SJSA1 (cell line): Measurements from ENCODE around the gene GPX6. TPM values are rescaled to one million over a fixed set of nuclear protein-coding genes. Genes with fewer than 3 reads are reported as not detected.
A peak's percentile ranks its signal among the peaks of the same experiment; 100 is the strongest.
"Not testable (repeated sequence)": the region's sequence is repeated elsewhere in the genome, so short reads cannot be mapped to it uniquely, and the experiment has no call there.

Experiments used
- DNase-seq, 2 experiments: peaks; one replicate each; pipeline ENCODE4 v3.0.0-alpha.2; 2015 to 2020; ENCODE audit warnings: low spot score in 2 of 2, low read depth in 1 of 2
- H3K27ac ChIP-seq: fragments of 250-450 bp; sonication (Bioruptor Pico); 2 replicates; pipeline ENCODE4 v1.5.1; 2020; ENCODE audit warnings: mild to moderate bottlenecking, moderate library complexity
- H3K27me3 ChIP-seq: fragments of 250-450 bp; sonication (Bioruptor Pico); replicated peaks from 2 replicates; pipeline ENCODE4 v1.5.1; 2020; ENCODE audit warnings: mild to moderate bottlenecking, moderate library complexity
- H3K36me3 ChIP-seq: fragments of 250-450 bp; sonication (Bioruptor Pico); 2 replicates; pipeline ENCODE4 v1.5.1; 2020; ENCODE audit warnings: mild to moderate bottlenecking
- H3K4me1 ChIP-seq: fragments of 250-450 bp; sonication (Bioruptor Pico); replicated peaks from 2 replicates; pipeline ENCODE4 v1.6.1; 2021; ENCODE audit warnings: mild to moderate bottlenecking
- H3K4me3 ChIP-seq: fragments of 250-450 bp; sonication (Bioruptor Pico); 2 replicates; pipeline ENCODE4 v1.5.1; 2020; ENCODE audit warnings: mild to moderate bottlenecking
- H3K9me3 ChIP-seq: fragments of 250-450 bp; sonication (Bioruptor Pico); replicated peaks from 2 replicates; pipeline ENCODE4 v1.5.1; 2020; ENCODE audit warnings: mild to moderate bottlenecking
- total RNA-seq: library from RNA; depleted of rRNA; stranded (reverse); fragments of >200 nt; shearing (Covaris generic); gene quantifications from 2 replicates; pipeline ENCODE4 v1.2.3, GENCODE V29; 2014

The GPX6 gene
- total RNA-seq, 1 experiment from 2014 or later, result not detected

DNA sequence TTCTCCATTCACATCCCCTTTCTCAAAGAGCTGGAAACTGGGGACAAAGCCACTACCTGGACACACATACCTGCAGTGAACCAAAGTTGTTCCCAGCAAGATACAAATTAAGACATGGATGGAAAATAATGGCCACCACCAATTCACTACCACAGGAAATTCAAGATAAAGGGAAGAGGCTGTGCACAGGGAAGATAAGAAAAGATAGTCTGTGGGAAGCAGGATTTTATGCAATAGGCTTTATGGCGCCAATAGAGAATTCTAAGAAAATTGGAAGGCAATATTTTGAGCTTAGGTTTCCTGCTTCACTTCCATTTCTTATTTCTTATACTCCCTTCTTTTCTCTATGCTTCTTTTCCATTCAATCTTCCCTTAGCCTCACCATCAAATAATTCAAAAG, 9.9 kb downstream of the GPX6 start:
- H3K4me3 ChIP-seq, result no peak overlapping the region
- no peaks in the 10 kb centered on the region; the same call in 1 of the 2 replicates for H3K27me3 ChIP-seq
- no peaks in the 10 kb centered on the region for H3K4me1 ChIP-seq
- H3K36me3 ChIP-seq, result no peaks in the 10 kb centered on the region
- no peak overlapping the region for H3K27ac ChIP-seq
- DNase-seq, result no peak
- 0 out of 2 replicates have a peak, but pooled peaks cover 3% of the 10 kb centered on the region for H3K9me3 ChIP-seq

DNA sequence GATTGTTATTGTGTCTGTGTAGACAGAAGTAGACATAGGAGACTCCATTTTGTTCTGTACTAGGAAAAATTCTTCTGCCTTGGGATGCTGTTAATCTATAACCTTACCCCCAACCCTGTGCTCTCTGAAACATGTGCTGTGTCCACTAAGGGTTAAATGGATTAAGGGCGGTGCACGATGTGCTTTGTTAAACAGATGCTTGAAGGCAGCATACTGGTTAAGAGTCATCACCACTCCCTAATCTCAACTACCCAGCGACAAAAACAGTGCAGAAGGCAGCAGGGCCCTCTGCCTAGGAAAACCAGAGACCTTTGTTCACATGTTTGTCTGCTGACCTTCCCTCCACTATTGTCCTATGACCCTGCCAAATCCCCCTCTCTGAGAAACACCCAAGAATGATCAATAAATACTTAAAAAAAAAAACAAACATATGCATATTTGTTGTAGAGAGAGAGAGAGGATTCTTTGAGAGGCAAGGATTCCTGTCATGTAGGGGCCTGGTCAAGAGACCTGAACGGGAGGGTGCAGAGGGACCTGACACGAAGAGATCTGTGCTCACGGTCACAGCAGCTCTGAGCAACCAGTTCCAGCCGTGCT, 12.8 kb downstream of the GPX6 start:
- H3K27me3 ChIP-seq, H3K36me3 ChIP-seq, H3K4me3 ChIP-seq, H3K9me3 ChIP-seq, DNase-seq, H3K4me1 ChIP-seq, H3K27ac ChIP-seq: not testable (repeated sequence)

DNA sequence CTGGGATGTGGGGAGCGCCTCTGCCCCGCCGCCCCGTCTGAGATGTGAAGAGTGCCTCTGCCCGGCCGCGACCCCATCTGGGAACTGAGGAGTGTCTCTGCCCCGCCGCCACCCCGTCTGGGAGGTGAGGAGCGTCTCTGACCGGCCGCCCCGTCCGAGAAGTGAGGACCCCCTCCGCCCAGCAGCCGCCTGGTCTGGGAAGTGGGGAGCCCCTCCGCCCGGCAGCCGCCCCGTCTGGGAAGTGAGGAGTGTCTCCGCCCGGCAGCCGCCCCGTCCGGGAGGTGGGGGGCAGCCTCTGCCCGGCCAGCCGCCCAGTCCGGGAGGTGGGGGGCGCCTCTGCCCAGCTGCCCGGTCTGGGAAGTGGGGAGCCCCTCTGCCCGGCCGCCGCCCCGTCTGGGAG, 13.5 kb downstream of the GPX6 start:
- not testable (repeated sequence) for H3K36me3 ChIP-seq, H3K4me1 ChIP-seq, DNase-seq, H3K27me3 ChIP-seq, H3K4me3 ChIP-seq, H3K9me3 ChIP-seq, H3K27ac ChIP-seq

DNA sequence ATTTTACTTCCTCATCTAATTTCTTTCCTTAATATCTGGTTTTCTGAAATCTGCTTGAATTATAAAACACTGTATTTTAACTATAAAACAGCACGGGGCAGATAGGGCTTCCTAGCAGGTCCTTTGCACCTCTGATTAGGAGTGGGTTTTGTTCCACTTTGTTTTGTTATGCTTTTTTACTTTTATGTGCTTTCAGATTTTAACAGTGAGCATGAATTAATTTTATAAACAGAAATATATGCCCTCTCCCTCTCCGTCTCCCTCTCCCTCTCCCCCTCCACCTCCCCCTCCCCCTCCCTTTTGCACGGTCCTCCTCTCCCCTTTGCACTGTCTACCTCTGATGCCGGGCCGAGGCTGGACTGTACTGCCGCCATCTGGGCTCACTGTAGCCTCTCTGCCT, 14.3 kb downstream of the GPX6 start:
- no peaks in the 10 kb centered on the region for H3K4me1 ChIP-seq
- DNase-seq, result no peak
- no peaks in the 10 kb centered on the region; the same call in none of the 2 replicates for H3K27me3 ChIP-seq
- no peak overlapping the region for H3K4me3 ChIP-seq
- H3K27ac ChIP-seq, result no peak overlapping the region
- no peaks in the 10 kb centered on the region for H3K36me3 ChIP-seq
- no peaks in the 10 kb centered on the region for H3K9me3 ChIP-seq

DNA sequence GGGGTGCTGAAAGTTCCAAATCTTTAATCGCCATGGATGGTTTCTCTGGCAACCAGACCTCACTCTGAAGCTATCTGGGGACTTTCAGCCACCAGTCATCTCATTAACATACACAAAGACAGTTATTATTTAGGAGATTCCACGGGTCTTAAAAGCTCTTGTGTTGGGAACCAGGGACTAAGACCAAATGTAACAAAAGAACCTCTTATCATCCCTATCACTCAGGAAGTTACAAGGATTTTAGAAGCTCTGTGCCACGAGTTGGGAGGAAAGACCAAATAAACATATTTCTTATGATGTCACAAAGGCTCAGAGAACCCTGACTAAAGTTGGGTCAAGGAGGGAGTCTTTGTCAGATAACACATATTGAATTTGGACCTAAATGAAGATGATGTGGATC, 17.7 kb downstream of the GPX6 start:
- no peaks in the 10 kb centered on the region for H3K9me3 ChIP-seq
- no peaks in the 10 kb centered on the region for H3K4me1 ChIP-seq
- H3K27me3 ChIP-seq, result no peaks in the 10 kb centered on the region; the same call in 1 of the 2 replicates
- H3K36me3 ChIP-seq, result no peaks in the 10 kb centered on the region
- H3K4me3 ChIP-seq, result no peak overlapping the region
- H3K27ac ChIP-seq, result no peak overlapping the region
- DNase-seq, result no peak

DNA sequence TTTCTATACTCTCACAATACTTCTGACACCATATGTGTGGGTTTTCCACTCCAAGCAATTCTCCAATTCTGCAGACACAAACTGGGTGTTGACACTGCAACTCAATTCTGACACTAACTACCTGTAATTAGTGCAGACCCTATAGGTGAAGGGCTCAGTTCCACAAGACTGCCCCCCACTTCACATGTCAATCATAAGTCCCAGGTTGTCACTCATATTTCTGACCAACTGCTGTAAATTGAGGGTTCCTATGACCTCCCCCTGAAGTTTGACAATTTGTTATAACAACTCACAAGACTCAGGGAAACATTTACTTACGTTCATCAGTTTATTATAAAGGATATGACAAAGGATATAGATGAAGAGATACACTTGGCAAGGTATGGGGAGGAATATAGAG, 18.3 kb downstream of the GPX6 start:
- H3K36me3 ChIP-seq, result no peaks in the 10 kb centered on the region
- no peak for DNase-seq
- no peak overlapping the region for H3K4me3 ChIP-seq
- H3K27ac ChIP-seq, result no peak overlapping the region
- H3K4me1 ChIP-seq, result no peaks in the 10 kb centered on the region
- no peaks in the 10 kb centered on the region; the same call in 1 of the 2 replicates for H3K27me3 ChIP-seq
- H3K9me3 ChIP-seq, result no peaks in the 10 kb centered on the region

DNA sequence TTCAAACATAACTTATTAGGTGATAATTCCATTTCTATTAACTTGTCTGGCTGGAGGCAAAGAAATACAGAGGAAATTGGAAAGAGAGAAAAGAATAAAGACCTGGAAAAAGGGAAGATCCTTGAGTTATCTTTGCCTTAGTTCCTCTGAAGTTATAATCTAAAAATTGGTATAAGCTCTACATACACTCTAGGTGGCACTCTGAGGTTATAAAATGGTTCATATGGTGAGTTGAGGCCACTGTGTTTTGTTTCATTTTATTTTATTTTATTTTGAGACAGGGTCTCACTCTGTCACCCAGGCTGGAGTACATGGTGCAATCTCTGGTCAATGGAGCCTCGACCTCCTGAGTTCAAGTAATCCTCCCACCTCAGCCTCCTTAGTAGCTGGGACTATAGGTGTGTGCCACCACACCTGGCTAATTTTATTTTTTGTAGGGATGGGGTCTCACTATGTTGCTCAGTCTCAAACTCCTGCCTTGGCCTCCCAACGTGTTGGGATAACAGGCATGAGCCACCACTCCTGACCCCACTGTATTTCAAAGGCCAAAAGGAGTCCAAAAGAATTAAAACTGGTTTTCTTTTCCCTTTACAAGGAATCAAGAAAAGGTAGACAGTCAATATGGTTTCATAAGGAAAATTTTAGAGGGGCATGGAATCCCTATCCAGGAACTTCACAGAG, 19.4 kb downstream of the GPX6 start:
- Histone ChIP-seq H3K27ac (no peak overlapping the region), H3K36me3 (no peaks in the 10 kb centered on the region), H3K9me3 (no peaks in the 10 kb centered on the region), H3K4me1 (no peaks in the 10 kb centered on the region), H3K27me3 (no peaks in the 10 kb centered on the region; the same call in 1 of the 2 replicates), H3K4me3 (no peak overlapping the region)
- no peak for DNase-seq

DNA sequence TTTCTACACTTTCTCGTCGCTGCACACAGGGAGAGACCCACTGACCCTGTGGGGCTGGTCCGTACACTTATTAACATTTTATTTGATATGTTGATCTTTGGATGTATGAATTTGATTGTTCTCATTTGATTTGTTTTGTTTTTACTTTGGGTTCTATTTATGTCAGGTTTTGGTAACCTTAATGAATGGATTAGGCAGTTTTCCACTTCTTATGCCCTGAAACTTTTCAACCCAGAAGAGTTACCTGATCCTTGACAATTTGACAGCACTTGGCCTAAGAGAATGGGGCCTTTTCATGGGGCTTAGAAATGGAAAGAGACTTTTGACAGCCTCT, 23.6 kb downstream of the GPX6 start:
- DNase-seq, result no peak
- Histone ChIP-seq H3K9me3 (no peaks in the 10 kb centered on the region), H3K36me3 (no peaks in the 10 kb centered on the region), H3K4me1 (no peaks in the 10 kb centered on the region), H3K4me3 (no peak overlapping the region), H3K27ac (no peak overlapping the region), H3K27me3 (peaks cover 4% of the 10 kb centered on the region)

DNA sequence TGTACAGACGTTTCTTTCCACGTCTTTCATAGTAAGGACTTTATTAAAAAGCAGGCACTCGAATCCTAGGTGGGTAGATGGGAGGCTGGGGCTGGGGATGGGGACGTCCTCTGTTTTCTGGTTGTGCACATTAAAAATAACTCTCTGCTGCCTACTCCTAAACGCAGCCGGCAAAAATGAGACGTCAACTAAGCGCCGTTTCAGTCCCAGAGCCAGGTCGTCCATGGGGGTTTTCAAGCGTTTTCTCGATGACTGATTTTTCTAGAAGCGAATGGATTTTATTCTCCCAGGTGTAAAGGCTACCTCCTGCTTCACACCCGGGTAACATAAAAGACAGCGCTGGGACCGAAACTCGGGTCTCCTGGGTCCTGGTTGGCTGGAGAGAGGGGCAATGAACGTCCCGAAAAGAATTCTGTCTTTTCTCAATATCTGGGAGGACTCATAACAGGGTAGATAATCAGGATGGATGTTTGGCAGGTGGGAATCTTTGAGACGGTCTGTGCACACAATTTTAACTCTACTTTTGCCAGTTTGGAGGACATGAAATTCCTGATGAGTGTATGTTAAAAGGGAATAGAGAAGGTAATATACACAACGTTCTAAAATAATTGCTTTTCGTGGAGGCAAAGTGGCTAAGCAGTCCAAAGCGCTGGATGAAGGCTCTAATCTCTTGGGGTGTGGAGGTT, 25.2 kb downstream of the GPX6 start:
- DNase-seq, result no peak
- Histone ChIP-seq H3K27ac (no peak overlapping the region), H3K9me3 (no peaks in the 10 kb centered on the region), H3K4me3 (no peak overlapping the region), H3K4me1 (no peaks in the 10 kb centered on the region), H3K36me3 (no peaks in the 10 kb centered on the region), H3K27me3 (peaks cover 4% of the 10 kb centered on the region)

DNA sequence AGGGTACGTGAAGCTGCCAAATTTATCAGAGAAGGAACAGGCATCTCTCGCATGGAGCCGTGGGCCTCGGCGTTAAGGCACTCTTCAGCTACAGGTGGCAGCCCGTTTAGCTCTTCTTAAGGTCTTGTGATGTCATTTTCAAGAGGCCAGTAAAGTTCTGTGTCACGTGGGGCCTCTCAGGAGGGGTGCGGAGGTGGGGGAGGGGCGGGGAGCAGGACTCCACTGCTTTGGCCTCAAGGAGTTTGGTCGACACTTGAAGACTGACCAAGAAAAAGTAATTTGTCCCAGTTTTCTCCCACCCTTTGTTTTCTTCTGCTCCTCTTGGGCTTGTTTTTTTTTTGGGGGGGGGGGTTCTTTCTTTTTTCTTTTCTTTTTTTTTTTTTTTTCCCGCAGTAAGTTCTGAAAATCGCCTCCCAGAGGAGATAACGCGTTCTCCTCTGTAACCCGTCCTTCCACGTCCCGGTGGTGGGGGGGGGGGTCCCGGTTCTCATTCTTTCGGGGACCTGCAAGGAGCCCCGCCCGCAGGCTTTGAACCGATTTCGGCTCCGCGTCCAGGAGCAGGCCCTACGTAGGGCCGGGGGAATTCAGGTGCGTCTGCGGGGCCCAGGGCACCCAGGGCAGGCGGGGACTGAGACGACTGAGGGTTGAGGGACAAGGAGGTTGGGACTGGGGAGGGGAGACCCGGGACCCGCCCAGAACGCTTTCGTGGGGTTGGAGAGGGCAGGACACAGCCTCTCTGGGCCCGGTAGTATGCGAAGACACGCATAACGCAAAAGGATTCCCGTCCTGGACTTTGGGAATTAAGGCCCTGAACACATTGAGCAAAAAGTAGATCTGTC, 26.0 kb downstream of the GPX6 start:
- Histone ChIP-seq H3K27me3 (peaks cover 4% of the 10 kb centered on the region), H3K4me3 (no peak overlapping the region), H3K36me3 (no peaks in the 10 kb centered on the region), H3K9me3 (no peaks in the 10 kb centered on the region), H3K4me1 (no peaks in the 10 kb centered on the region), H3K27ac (no peak overlapping the region)
- DNase-seq, result no peak

DNA sequence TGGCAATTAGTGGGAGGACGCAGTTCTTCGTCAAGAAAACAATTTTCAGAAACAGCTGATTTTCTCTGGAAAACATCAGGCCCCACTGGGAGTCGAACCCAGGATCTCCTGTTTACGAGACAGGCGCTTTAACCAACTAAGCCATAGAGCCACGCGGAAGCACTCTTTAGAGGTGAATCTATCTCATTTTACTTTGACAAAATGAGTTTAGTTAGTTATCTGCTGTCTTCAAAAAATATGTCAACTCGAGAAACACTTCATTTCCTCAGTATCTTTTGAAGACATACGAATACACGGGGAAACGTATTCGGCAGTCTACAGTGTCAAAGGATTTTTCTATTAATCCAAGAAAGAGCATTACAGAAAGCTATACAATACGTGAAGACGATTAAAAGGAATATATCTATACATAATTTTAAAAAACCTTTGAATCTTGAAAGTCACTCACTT, 26.7 kb downstream of the GPX6 start:
- H3K9me3 ChIP-seq, result no peaks in the 10 kb centered on the region
- H3K27ac ChIP-seq, result no peak overlapping the region
- peak in 1 of 2 experiments; percentile 8 for DNase-seq
- no peaks in the 10 kb centered on the region for H3K4me1 ChIP-seq
- no peak overlapping the region for H3K4me3 ChIP-seq
- no peaks in the 10 kb centered on the region for H3K36me3 ChIP-seq
- peaks cover 4% of the 10 kb centered on the region for H3K27me3 ChIP-seq

DNA sequence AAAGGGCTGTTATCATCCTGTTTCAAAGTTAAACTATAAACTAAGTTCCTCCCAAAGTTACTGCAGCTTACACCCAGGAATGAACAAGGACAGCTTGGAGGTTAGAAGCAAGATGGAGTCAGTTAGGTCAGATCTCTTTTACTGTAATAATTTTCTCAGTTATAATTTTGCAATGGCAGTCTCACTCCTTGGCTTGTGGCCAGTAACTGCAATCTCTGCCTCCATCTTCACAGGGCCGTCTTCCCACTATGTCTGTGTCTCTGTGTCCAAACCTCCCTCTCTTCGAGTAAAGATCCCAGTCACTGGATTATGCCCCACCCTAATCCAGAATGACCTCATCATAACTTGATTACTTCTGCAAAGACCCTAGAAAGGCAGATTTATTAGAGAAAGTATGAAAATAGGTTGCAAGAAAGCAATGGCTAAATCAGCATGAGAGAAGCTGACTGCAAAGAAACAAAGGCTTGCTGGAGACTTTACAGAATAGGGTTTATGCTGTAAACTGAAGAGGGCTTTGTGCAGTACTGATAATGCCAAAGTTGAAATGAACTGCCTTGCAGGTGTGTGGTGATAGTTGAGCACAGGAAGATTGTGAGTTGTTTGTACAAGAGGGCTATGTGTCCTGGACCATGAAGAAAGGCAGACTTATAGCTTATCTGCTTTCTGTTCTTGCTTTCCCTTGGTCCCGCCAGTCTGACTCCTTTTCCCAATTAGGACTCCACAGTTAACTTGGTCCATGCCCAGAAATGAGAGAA, 28.4 kb downstream of the GPX6 start:
- no peaks in the 10 kb centered on the region for H3K36me3 ChIP-seq
- H3K27me3 ChIP-seq, result peaks cover 4% of the 10 kb centered on the region; the same call in 1 of the 2 replicates
- no peak overlapping the region for H3K27ac ChIP-seq
- no peak overlapping the region for H3K4me3 ChIP-seq
- no peaks in the 10 kb centered on the region for H3K9me3 ChIP-seq
- no peak for DNase-seq
- H3K4me1 ChIP-seq, result no peaks in the 10 kb centered on the region

DNA sequence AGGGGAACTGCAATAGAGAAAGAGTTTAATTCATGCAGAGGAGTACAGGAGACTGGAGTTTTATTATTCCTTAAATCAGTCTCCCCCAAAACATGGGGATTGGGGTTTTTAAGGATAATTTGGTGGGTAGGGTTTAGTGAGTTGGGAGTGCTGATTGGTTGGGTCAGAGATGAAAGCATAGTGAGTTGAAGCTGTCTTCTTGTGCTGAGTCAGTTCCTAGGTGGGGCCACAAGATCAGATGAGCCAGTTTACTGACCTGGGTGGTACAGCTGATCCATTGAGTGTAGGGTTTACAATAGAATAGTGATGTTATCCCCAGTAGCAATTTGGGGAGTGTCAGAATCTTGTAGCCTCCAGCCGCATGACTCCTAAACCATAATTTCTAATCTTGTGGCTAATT, 29.1 kb downstream of the GPX6 start:
- DNase-seq, result no peak
- Histone ChIP-seq H3K36me3 (no peaks in the 10 kb centered on the region), H3K4me1 (no peaks in the 10 kb centered on the region), H3K9me3 (no peaks in the 10 kb centered on the region), H3K4me3 (no peak overlapping the region), H3K27ac (no peak overlapping the region), H3K27me3 (peaks cover 4% of the 10 kb centered on the region; the same call in 1 of the 2 replicates)
